Retinal pigment epithelial cell (primary cell): ENCODE data around the gene IL15RA.

Source experiments
- DNase-seq: peaks from one replicate; pipeline ENCODE4 v3.0.0-alpha.2; 2010; ENCODE audit warnings: low read depth
- H3K4me3 ChIP-seq: 2 replicates; pipeline ENCODE4 v1.5.1; 2011; ENCODE audit warnings: mild to moderate bottlenecking, low read length, control low read depth, moderate library complexity
- TF ChIP-seq, protein P1 (sequence below): conservative IDR thresholded peaks from 2 replicates; pipeline ENCODE4 v1.5.1; 2011; ENCODE audit warnings: low read depth, low read length, control low read depth, inconsistent platforms

The IL15RA gene

DNA sequence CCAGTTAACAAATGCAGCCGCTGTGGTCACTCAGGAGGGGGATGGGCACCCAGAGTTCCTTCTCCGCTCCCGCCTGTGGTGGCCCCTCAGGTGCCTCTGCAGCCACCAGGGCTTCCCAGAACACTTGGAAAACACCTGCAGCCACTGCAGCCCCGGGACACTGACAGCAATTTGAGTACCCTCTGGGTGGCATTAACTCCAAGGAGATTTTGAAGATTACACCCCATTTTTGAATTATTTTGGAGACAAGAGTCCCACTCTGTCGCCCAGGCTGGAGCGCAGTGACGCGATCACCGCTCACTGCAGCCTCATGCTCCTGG lies 32.2 kb downstream of the IL15RA start:
- TF ChIP-seq, protein P1, sequence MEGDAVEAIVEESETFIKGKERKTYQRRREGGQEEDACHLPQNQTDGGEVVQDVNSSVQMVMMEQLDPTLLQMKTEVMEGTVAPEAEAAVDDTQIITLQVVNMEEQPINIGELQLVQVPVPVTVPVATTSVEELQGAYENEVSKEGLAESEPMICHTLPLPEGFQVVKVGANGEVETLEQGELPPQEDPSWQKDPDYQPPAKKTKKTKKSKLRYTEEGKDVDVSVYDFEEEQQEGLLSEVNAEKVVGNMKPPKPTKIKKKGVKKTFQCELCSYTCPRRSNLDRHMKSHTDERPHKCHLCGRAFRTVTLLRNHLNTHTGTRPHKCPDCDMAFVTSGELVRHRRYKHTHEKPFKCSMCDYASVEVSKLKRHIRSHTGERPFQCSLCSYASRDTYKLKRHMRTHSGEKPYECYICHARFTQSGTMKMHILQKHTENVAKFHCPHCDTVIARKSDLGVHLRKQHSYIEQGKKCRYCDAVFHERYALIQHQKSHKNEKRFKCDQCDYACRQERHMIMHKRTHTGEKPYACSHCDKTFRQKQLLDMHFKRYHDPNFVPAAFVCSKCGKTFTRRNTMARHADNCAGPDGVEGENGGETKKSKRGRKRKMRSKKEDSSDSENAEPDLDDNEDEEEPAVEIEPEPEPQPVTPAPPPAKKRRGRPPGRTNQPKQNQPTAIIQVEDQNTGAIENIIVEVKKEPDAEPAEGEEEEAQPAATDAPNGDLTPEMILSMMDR: no peak
- no peak for DNase-seq
- no peak overlapping the region for H3K4me3 ChIP-seq

DNA sequence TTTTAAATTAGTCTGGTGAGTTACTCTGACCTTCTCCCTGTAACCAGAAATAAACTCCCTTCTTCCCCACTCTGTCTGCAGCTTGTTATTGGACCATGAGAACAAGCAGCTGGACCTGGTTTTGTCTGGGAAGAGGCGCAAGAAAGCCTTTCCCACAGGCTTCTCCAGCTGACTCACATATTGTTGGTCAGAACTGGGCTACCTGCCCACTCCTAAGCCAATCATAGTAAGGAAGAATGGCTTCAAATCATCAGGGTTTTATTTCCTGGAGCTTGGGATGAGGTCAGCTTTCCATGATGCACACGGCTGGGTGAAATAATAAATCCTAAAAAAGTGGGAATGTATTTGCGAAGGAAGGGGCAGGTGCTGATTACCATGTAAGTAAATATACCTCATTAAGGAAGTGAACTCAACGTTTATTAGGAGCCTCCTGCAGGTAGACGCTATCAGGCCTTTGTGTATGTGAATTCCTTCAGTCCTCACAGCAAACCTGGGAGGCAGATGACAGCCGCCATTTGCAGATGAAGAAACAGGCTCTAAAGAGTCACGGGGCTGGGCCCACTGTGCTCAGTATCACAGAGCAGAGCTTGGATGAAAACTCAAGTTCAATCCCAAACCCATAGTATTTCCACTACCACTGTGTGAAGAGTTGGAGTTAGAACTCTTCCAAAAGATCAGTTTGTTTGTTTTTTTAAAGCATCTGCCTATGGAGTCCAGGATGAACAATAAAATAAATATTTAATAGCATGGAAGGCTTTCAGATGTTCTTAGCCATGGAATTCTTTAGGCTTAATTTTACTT lies 32.8 kb downstream of the IL15RA start:
- TF ChIP-seq, protein P1: no peak
- DNase-seq: peak; percentile 97
- H3K4me3 ChIP-seq: no peak overlapping the region

DNA sequence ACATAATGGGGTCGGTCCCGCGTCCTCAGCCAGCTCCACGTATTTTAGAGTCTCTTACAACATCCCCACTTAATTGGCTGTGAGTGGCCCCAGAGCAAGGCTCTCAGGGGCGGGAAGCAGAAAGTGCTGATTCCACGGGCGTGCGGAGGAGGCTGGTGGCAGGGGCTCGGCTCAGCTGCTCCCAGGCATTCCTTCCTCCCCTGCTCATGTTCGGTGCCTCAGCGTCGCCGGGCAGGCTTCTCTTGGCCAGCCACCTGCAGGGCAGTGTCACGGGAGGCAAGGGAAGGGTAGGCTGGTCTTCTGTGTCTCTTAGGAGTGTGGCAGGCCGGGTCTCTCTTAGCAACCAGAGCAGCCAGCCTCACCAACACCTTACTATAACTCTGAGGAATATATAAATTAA lies 33.8 kb downstream of the IL15RA start:
- TF ChIP-seq, protein P1: no peak
- DNase-seq: peak; percentile 37
- H3K4me3 ChIP-seq: no peak overlapping the region

DNA sequence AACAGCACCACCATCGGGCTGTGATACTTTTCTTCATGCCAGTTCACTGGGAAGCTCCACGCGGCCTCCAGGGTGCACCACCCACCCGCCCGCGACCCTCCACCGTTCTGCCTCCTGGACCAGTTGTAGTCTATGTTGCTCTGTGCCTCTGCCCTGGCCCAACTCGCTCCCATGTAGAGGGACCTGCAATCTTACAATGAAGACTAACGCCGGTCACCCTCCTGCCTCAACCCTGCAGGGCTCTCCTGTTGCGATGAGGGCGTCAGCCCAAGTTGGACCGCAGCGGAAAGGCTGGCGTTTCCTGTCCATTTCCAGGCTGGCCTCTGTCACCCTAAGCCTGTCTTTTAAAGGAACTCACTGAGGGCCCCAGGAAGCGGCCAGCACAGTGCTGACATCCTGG lies 34.9 kb downstream of the IL15RA start:
- H3K4me3 ChIP-seq: no peak overlapping the region
- no peak for DNase-seq
- TF ChIP-seq, protein P1: no peak

DNA sequence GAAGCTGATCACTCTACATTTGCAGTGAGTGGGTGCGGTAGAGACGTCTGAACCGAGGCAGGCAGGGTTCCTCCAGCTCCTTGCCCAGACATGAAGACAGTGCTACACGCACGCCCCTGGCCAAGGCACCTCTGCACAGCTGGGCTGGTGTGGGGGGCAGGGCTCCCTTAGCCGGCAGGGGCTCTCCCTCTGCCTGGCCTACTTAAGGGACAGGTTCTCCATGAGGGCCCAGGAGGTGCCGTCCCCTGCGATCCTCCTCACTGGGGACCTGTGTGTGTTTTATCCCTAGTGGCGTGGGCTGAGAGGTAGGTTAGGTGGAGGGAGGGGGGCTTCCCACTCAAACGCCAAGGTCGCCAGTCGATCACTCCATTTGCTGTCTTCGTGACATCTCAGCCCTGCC lies 35.3 kb downstream of the IL15RA start:
- H3K4me3 ChIP-seq: no peak overlapping the region
- TF ChIP-seq, protein P1: no peak
- no peak for DNase-seq

DNA sequence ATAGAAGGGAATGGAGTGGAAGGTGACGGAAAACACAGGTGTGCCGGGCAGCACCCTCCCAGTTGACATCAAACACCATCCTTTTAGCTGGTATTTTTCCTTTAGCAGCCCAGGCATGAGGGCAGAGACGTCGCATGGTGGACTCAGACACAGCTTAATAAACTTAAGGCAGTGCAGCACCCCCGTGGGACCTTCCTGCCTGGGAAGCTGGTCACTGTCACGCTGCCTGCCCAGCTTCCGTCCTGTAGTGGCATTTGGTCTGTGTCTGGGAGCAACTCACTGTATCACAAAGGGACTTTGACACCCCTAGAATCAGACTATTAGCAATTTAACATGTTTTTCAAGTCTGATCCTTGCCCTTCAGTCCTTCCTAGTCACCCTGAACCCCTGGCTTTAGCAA lies 35.8 kb downstream of the IL15RA start:
- no peak for DNase-seq
- H3K4me3 ChIP-seq: no peak overlapping the region
- TF ChIP-seq, protein P1: no peak

DNA sequence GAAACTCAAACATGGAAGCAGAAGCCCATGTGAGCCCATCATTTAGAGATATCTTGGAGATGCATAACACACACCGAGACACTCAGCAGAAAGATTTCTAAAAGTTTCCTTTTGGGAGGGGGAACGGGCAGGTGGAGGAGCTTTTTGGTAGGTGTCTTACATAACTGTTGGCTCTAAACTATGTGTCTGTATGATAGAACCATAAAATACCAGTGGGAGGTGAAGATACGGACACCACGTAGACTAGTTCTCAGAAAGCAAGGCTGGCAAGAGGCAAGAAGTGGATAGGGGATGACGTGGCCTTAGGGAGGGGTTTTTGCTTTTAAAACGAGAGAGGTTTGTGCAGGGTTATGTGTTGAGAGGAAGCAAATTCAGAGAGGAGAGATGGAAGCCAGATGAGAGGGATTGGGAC lies 36.5 kb downstream of the IL15RA start:
- H3K4me3 ChIP-seq: no peak overlapping the region
- DNase-seq: no peak
- TF ChIP-seq, protein P1: no peak
